Large intestine (tissue), 12 donors: ENCODE measurements around the gene METTL16. TPM values are rescaled to one million over a fixed set of nuclear protein-coding genes. Genes with fewer than 3 reads are reported as not detected.
"Not testable (repeated sequence)": the region's sequence is repeated elsewhere in the genome, so short reads cannot be mapped to it uniquely, and the experiment has no call there.

Experiments used
- DNase-seq, 2 donors: peaks; one replicate each; pipeline versions ENCODE4 v3.0.0 to v3.0.0-alpha.2; 2013
- H3K27ac ChIP-seq: one replicate; pipeline ENCODE4 v1.5.1; 2013; ENCODE audit warnings: low read length
- H3K27me3 ChIP-seq: 2 replicates; pipeline ENCODE4 v1.6.1; 2013; ENCODE audit warnings: low read length; ENCODE audit not compliant: control insufficient read depth, insufficient read depth
- H3K36me3 ChIP-seq: 2 replicates; pipeline ENCODE4 v1.6.1; 2013; ENCODE audit warnings: low read length; ENCODE audit not compliant: control insufficient read depth, insufficient read depth
- H3K4me1 ChIP-seq: one replicate; pipeline ENCODE4 v1.6.1; 2013; ENCODE audit warnings: low read length; ENCODE audit not compliant: control insufficient read depth, insufficient read depth
- H3K4me3 ChIP-seq: one replicate; pipeline ENCODE4 v1.5.1; 2013; ENCODE audit warnings: low read length
- H3K9me3 ChIP-seq: one replicate; pipeline ENCODE4 v1.6.1; 2013; ENCODE audit warnings: mild to moderate bottlenecking, low read depth, low read length, moderate library complexity; ENCODE audit not compliant: control insufficient read depth
- WGBS: methylation state at CpG from one replicate; pipeline ENCODE4 v1.1.5; 2013; ENCODE audit warnings: low lambda C conversion rate; ENCODE audit not compliant: insufficient coverage; 5-methylcytosine and 5-hydroxymethylcytosine counted together
- long read RNA-seq, 11 donors: transcript quantifications; one replicate each; lab custom pipeline, GENCODE V29; 2026
- polyA plus RNA-seq: library from polyadenylated mRNA; unstranded; fragments of 120-200 nt; gene quantifications from one replicate; pipeline ENCODE4 v1.2.1, GENCODE V29; 2013

The METTL16 gene, protein sequence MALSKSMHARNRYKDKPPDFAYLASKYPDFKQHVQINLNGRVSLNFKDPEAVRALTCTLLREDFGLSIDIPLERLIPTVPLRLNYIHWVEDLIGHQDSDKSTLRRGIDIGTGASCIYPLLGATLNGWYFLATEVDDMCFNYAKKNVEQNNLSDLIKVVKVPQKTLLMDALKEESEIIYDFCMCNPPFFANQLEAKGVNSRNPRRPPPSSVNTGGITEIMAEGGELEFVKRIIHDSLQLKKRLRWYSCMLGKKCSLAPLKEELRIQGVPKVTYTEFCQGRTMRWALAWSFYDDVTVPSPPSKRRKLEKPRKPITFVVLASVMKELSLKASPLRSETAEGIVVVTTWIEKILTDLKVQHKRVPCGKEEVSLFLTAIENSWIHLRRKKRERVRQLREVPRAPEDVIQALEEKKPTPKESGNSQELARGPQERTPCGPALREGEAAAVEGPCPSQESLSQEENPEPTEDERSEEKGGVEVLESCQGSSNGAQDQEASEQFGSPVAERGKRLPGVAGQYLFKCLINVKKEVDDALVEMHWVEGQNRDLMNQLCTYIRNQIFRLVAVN
- polyA plus RNA-seq: 26.3 TPM
- long read RNA-seq, donor 1, full-length matches to known transcripts: 2 of 2 reads
- long read RNA-seq, donor 1, partial matches to known transcripts: 0 of 2 reads
- long read RNA-seq, donor 1, other reads (novel, unspliced or antisense): 0 of 2 reads
- long read RNA-seq, donor 2, partial matches to known transcripts: 7 of 7 reads
- long read RNA-seq, donor 2, other reads (novel, unspliced or antisense): 0 of 7 reads
- long read RNA-seq, donor 3: 0 reads
- long read RNA-seq, donor 4: 0 reads
- long read RNA-seq, donor 5, full-length matches to known transcripts: 4 of 4 reads
- long read RNA-seq, donor 5, partial matches to known transcripts: 0 of 4 reads
- long read RNA-seq, donor 5, other reads (novel, unspliced or antisense): 0 of 4 reads
- long read RNA-seq, donor 6, full-length matches to known transcripts: 1 of 1 reads
- long read RNA-seq, donor 6, partial matches to known transcripts: 0 of 1 reads
- long read RNA-seq, donor 6, other reads (novel, unspliced or antisense): 0 of 1 reads
- long read RNA-seq, donor 7: 0 reads
- long read RNA-seq, donor 8, full-length matches to known transcripts: 3 of 9 reads
- long read RNA-seq, donor 8, partial matches to known transcripts: 6 of 9 reads
- long read RNA-seq, donor 8, other reads (novel, unspliced or antisense): 0 of 9 reads
- long read RNA-seq, donor 9, full-length matches to known transcripts: 1 of 6 reads
- long read RNA-seq, donor 9, partial matches to known transcripts: 5 of 6 reads
- long read RNA-seq, donor 9, other reads (novel, unspliced or antisense): 0 of 6 reads
- long read RNA-seq, donor 10: 0 reads
- long read RNA-seq, donor 11, full-length matches to known transcripts: 2 of 2 reads
- long read RNA-seq, donor 11, partial matches to known transcripts: 0 of 2 reads
- long read RNA-seq, donor 11, other reads (novel, unspliced or antisense): 0 of 2 reads

DNA sequence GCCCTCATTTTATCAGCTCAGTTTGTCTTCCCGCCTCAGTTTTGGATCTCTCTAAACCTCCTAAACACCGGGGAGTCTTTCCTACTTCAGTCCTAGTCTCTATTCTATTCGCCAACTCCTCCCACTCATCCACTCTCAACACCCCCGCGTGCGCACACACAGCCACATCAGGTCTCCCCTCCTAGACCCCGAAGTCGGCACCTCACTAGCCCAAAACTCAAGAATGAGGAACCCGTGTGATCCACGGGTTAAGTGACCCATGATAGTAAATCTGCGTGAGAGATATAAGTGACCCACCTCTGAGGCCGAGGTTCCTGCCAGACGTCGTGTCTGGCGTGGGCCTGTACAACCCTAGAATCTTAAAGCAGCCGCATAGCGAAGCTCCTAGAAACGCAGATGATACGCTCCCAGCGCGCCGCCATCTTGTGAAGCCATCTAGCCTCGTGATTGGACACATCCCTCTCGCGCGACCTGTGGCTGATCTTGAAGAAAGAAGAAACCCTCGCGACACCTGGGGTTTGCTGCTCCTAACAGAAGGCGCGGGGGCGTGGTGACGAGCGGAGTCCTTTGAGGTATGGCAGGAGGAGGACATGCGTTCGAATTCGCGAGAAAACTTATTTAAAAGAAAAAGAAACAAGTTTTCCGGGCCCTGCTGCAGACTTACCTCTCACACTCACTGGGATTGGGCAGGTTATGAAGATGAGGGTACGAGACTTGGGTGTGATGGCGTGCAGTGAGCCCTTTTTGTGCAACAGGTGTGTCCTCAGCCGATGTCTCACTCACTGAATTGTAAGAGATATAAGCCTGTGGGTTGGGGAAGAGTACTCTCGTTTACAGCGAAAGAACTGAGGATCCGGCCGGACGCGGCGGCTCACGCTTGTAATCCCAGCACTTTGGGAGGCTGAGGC, at the start of gene METTL16:
TSS of gene METTL16 (minus strand) at position 427 of the 908 bp plus-strand sequence. CDS start 9,557 bp downstream, outside the sequence.
- Histone ChIP-seq H3K27me3 (no peaks in the 10 kb centered on the region), H3K36me3 (no peaks in the 10 kb centered on the region), H3K9me3 (no peaks in the 10 kb centered on the region), H3K27ac (peak within 1 kb of the TSS; percentile 87), H3K4me1 (no peaks in the 10 kb centered on the region), H3K4me3 (peak within 1 kb of the TSS; percentile 67)
- DNase-seq: peak; percentile 97 to 98
- 2% methylated on average over 6 of the region's 49 CpGs for WGBS

DNA sequence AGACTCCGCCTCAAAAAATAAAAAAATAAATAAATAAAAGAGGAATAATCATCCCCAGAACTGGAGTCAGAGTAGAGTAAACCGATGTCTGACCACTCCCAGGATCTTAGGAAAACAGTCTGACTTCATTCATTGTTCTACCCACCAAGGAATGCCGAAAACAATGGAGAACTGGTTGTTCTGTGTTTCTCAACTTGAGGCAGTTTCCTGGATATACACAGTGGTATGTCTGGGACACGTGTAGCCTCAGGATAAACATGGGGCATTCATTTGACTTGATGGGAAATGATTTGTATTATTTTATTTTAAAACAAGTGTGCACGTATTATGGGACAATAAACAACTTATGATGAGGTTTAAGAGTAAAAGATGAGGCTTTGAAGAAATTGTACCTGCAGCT, 49.0 kb upstream of the METTL16 start:
- DNase-seq: no peak
- no peaks in the 10 kb centered on the region for H3K9me3 ChIP-seq
- no peaks in the 10 kb centered on the region for H3K4me1 ChIP-seq
- no peaks in the 10 kb centered on the region for H3K27me3 ChIP-seq
- 100% methylated on average over 3 of the region's 5 CpGs for WGBS
- no peak overlapping the region for H3K4me3 ChIP-seq
- H3K36me3 ChIP-seq: no peaks in the 10 kb centered on the region
- no peak overlapping the region for H3K27ac ChIP-seq

DNA sequence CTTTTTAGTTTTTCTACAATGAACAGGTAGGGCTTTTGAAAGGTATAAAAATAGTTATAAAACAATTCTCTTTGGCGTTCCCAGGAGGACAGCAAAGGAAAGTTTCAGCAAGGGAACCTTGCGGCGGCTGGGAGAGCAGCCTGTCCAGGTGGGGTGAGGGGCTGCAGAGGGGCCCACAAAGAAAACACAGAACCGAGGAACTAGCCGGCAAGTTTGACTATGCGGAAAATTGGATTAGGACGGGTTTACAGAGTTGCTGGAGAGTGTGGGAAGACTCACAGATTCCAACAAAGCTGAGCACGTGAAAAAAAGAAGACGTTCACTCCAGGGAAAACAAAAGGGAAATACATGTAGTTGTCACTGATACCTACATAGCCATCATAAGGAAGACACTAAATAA, 40.2 kb upstream of the METTL16 start:
- WGBS: 17% methylated on average over 2 of the region's 9 CpGs
- peaks cover 4% of the 10 kb centered on the region for H3K4me1 ChIP-seq
- peaks cover 7% of the 10 kb centered on the region for H3K27me3 ChIP-seq
- DNase-seq: no peak
- no peaks in the 10 kb centered on the region for H3K36me3 ChIP-seq
- H3K27ac ChIP-seq: no peak overlapping the region
- no peaks in the 10 kb centered on the region for H3K9me3 ChIP-seq
- no peak overlapping the region for H3K4me3 ChIP-seq

DNA sequence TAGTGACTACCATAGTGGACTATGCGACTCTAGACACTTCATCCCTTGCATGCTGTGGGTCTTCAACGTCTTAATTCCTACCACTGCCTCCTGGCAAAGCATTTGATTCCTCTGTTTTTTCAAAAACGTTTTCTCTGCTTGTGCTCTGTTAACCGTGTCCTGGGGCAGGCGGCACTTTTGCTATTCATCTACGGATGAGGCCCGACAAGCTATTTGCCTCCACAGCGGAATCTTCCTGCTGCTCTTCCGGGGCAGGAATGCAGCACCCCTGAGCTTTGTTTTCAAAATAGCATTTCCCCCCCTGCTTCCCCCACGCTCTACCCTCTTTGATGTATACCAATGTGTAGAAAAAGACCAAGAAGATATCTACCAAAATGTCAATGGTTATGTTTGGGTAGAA, 39.8 kb upstream of the METTL16 start:
- Histone ChIP-seq H3K4me3 (no peak overlapping the region), H3K36me3 (no peaks in the 10 kb centered on the region), H3K27ac (no peak overlapping the region), H3K27me3 (peaks cover 7% of the 10 kb centered on the region), H3K4me1 (peaks cover 4% of the 10 kb centered on the region), H3K9me3 (no peaks in the 10 kb centered on the region)
- 100% methylated on average over 1 of the region's 10 CpGs for WGBS
- DNase-seq: no peak

DNA sequence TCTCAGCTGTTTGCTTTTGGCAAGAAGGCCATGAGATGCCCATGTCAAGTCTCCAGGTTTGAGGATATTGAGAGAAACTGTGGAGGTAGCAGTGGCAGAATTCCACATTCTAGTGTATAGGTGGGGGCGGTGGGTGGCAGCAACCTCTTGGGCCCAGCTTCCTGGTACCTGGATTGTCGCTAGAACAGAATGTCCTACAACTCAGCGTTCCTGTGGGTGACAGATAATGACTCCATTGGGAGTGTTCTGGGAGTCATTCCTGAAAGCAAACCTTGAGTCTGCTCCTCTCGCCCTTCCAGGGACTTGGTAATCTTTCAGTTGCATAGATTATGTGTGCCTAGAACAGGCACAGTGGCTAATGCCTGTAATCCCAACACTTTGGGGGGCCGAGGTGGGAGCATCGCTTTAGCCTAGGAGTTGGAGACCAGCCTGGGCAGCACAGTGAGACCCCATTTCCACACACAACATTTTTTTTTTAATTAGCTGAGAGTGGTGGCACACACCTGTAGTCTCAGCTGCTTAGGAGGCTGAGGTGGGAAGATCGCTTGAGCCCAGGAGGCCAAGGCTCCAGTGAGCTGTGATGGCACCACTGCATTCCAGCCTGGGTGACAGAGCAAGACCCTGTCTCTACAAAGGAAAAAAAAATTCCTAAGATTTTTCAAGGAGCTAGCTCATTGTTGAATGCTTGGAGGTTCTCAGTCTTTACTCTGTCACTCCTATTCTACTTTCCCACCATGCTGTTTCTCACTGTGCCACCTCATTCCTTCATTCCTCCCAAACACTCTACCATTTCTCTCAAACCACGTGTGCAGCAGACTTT, 37.9 kb upstream of the METTL16 start:
- H3K9me3 ChIP-seq: no peaks in the 10 kb centered on the region
- 100% methylated on average over 1 of the region's 8 CpGs for WGBS
- DNase-seq: no peak
- no peak overlapping the region for H3K4me3 ChIP-seq
- H3K4me1 ChIP-seq: peaks cover 16% of the 10 kb centered on the region
- peaks cover 7% of the 10 kb centered on the region for H3K27me3 ChIP-seq
- no peak overlapping the region for H3K27ac ChIP-seq
- H3K36me3 ChIP-seq: no peaks in the 10 kb centered on the region

DNA sequence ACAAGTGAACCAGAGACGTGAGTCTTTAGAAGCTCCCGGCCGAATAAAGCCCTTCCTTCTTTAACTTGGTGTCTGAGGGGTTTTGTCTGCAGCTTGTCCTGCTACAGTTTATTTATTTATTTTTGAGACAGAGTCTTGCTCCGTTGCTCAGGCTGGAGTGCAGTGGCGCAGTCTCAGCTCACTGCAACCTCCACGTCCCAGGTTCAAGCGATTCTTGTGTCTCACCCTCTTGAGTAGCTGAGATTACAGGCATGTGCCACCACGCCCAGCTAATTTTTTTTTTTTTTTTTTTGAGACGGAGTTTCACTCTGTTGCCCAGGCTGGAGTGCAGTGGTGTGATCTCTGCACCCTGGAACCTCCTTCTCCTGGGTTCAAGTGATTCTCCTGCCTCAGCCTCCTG, 36.3 kb upstream of the METTL16 start:
- no CpG with 5 or more reads among the region's 9 CpGs for WGBS
- not testable (repeated sequence) for H3K36me3 ChIP-seq, H3K27ac ChIP-seq, H3K4me3 ChIP-seq, H3K27me3 ChIP-seq, DNase-seq, H3K9me3 ChIP-seq
- peaks cover 16% of the 10 kb centered on the region for H3K4me1 ChIP-seq

DNA sequence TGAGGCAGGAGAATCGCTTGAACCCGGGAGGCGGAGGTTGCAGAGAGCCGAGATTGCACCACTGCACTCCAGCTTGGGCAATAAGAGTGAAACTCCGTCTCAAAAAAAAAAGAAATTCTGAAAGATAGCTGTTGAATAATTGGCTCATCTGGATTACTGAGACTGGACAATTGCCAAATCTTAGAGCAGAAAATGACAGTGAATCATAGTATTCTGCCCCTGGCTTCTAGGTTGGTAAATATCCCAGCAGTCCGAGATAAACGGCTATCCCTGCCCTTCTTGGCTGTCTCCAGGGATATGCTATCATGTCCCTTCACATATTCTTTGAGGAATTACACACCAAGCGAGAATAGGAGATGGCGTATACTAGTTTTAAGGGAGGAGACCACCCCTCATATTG, 35.5 kb upstream of the METTL16 start:
- peaks cover 6% of the 10 kb centered on the region for H3K27me3 ChIP-seq
- peak; percentile 9 to 50 for DNase-seq
- H3K9me3 ChIP-seq: no peaks in the 10 kb centered on the region
- no peak overlapping the region for H3K27ac ChIP-seq
- WGBS: no CpG with 5 or more reads among the region's 9 CpGs
- no peak overlapping the region for H3K4me3 ChIP-seq
- no peaks in the 10 kb centered on the region for H3K36me3 ChIP-seq
- peaks cover 21% of the 10 kb centered on the region for H3K4me1 ChIP-seq

DNA sequence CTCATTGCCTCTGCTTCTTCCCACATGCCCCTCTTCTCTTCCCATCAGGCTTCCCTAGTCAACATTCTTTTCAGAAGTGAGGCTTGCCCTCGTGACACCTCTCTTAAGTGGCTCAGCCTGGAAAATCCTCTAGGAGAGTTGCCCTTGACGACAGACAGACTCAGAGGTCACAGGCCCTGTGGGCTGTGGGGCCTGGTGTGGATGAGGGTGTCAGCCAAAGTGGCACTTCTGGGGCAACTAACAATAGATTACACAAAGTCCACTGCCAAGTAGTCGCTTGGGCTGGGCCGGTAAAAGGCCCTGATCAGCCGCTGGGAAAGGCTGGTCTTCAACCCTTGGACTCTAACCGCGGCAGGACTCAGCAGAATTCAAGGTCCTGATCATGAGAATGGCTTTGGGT, 33.7 kb upstream of the METTL16 start:
- H3K27ac ChIP-seq: peak overlapping the region; percentile 72
- WGBS: no CpG with 5 or more reads among the region's 7 CpGs

More for the DNA sequence above, 33.7 kb upstream of the METTL16 start:
- no peak overlapping the region for H3K4me3 ChIP-seq
- H3K36me3 ChIP-seq: no peaks in the 10 kb centered on the region
- no peaks in the 10 kb centered on the region for H3K27me3 ChIP-seq
- no peaks in the 10 kb centered on the region for H3K9me3 ChIP-seq
- peaks cover 21% of the 10 kb centered on the region for H3K4me1 ChIP-seq
- DNase-seq: peak; percentile 85 to 93
